ENCODE results near the gene ASB13.

ASB13 gene

GRCh38 chr10:5668429-5668828 lies 2.0 kb upstream of the ASB13 start:
- no peak for DNase-seq

GRCh38 chr10:5666841-5667630 lies 641 bp upstream of the ASB13 start:
- DNase-seq = no peak

GRCh38 chr10:5665373-5666007 lies 905 bp downstream of the ASB13 start:
- DNase-seq = peak; percentile 63

GRCh38 chr10:5663692-5664427 lies 2.5 kb downstream of the ASB13 start:
- DNase-seq = no peak

GRCh38 chr10:5662708-5663579 lies 3.5 kb downstream of the ASB13 start:
- no peak for DNase-seq

GRCh38 chr10:5661043-5661442 lies 5.4 kb downstream of the ASB13 start:
- DNase-seq = no peak

- DNase-seq = peak; percentile 53
Measured at GRCh38 chr10:5659702-5660528, 6.5 kb downstream of the ASB13 start.

- no peak for DNase-seq
Measured at GRCh38 chr10:5658871-5659618, 7.3 kb downstream of the ASB13 start.

- DNase-seq = no peak
Measured at GRCh38 chr10:5656737-5657579, 9.4 kb downstream of the ASB13 start.

- DNase-seq = no peak
Measured at GRCh38 chr10:5655121-5655520, 11.3 kb downstream of the ASB13 start.

GRCh38 chr10:5654218-5654755 lies 12.1 kb downstream of the ASB13 start:
- no peak for DNase-seq

GRCh38 chr10:5652746-5653145 lies 13.6 kb downstream of the ASB13 start:
- DNase-seq = no peak

GRCh38 chr10:5651388-5651764 lies 15.0 kb downstream of the ASB13 start:
- no peak for DNase-seq

- no peak for DNase-seq
Measured at GRCh38 chr10:5650664-5651387, 15.6 kb downstream of the ASB13 start.

- no peak for DNase-seq
Measured at GRCh38 chr10:5649746-5650145, 16.6 kb downstream of the ASB13 start.

- no peak for DNase-seq
Measured at GRCh38 chr10:5648494-5649457, 17.6 kb downstream of the ASB13 start.

GRCh38 chr10:5647507-5648240 lies 18.7 kb downstream of the ASB13 start:
- no peak for DNase-seq
